Measurements from ENCODE around the gene STEAP3.

The STEAP3 gene

DNA sequence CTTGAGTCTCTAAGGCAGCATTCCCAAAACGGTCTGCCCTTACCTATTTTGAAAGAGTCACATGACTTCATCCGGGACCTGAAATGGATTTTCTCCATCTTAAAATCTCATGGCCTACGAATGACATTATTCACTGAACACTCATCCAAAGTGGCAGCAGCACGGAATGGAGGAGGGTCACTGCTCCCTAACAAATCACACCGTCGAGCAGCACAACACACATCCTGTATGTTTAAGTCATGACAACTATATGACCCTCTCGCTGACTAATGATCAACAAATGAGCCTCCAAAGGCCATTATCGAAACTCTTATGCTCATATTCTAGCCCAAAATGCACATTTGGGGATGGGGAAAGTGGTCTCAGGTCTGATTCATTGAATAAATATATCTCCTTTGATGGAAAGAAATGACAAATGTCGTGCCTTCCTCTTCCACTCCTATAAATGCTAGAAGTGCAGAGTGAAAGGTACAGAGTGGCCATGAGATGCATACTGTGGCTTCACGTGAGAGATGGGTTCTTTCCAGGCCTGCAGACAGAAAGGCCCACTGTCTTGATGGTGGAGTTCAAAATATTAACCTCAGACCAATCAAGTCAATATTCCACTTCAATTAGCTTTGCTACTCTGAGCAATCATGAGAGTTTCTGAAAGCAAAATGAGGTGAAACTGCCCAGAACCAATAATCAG, 72.2 kb downstream of the STEAP3 start:
- DNase-seq: no peak

DNA sequence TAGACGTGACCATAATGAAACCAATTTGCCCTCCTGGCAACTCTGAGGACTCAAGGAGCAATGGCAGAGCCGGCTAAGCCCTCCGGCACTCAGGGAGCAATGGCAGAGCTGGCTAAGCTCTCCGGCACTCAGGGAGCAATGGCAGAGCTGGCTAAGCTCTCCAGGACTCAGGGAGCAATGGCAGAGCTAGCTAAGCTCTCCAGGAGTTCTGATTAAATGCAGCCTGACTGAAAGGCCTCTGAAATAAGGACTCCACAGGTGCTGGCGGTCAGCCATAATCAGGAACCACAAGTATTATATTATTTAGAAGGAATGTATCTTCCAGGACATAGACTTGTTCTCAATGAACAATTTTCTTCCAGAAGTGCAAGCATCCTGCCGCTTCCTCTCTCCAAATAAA, 77.8 kb downstream of the STEAP3 start:
- no peak for DNase-seq

DNA sequence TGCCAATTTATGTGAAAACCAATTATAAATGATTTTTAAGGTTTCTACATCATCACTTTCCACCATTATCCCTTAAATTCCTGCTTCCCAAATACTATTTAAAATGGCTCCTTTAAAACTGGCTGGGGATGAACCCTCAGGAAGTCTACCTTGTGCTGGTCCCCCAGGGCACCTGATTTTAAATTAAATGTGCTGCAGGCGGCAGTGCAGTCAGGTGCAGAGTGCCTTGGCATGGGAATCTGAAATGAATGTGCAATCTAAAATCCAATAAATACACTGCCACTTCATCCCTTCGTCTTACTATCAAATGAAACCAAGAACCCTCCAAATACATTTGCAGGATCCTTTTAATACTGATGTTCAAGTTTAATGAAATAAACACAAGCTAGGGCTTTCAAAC, 81.2 kb downstream of the STEAP3 start:
- DNase-seq: no peak

DNA sequence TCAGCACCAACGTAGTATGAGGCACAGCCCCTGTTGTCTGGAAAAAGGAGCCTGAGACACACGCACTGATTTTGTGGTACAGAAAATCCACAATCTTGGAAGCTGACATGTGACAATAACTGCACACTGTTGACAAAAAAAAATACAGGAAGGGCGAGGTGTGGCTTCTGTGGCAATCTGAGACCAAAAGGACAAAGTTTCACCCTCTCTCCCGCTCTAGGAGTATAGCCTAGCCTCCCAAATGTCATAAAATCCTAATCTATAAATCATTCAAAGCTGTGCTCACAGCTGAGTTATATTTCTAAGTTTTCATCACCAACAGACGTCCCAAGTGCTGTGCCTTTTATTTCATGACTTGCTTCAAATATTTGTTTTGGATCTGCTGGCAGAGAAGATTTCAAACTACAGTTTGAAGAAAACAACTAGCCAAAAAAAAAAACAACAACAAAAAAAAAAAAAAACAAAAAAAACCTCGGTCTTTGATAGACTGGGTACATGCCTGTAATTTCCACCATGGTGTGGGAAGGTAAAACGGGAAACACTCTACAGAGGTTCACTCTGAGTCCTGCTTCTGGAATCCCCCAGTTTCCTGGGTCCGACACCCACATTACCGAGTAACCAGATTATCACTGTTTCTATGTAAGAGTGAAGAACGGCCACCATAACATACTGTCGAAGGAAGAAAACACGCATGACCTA, 82.0 kb downstream of the STEAP3 start:
- DNase-seq: no peak

DNA sequence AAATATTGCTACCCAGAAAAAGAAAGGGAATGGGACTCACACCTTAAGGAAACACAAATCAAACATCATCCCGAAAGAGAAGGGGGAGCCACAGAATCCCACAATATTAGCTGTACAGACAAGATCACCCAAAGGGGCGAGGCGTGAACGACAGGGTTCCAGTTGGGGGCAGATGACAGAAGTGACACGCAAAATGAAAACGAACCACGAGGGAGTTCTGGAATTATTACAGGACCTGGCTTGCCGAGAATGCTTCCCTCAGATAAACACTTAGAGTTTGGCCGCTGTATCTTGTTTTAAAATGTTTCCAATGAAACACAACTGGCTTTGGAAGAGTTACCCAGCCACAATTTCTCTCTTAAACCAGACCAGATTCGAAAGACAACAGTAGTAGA, 82.6 kb downstream of the STEAP3 start:
- DNase-seq: no peak

DNA sequence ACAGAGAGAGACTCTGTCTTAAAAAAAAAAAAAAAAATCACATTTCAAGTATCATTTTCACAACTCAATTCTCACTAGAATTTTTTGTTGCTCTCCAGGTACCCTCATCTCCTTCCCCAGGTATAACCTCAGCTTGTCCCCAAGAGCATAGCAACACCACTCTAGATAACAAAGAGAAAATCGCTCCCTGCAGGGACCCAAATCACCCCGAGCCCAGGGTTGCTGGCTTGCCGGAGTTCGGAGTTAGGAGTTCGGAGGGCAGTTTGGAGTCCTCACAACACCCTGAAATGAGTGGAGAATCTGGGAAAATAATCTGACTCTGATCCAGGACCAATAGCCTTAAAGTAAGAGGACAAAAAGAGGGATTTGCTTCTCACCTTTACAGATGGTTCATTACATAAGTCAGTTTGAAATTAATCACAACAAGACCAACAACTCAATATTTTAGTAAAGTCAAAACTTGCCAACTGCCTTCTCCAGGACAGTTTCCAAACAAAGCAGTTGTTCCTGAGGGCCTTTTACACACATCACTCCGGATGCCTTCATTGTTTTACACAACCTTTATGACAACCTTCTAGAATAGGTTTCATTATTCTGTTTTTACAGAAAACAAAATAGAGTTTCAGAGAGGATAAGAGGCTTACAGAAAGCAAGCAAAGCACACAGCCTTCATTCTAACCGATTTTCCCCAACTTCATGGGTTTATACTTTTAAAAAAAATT, 83.9 kb downstream of the STEAP3 start:
- DNase-seq: no peak

DNA sequence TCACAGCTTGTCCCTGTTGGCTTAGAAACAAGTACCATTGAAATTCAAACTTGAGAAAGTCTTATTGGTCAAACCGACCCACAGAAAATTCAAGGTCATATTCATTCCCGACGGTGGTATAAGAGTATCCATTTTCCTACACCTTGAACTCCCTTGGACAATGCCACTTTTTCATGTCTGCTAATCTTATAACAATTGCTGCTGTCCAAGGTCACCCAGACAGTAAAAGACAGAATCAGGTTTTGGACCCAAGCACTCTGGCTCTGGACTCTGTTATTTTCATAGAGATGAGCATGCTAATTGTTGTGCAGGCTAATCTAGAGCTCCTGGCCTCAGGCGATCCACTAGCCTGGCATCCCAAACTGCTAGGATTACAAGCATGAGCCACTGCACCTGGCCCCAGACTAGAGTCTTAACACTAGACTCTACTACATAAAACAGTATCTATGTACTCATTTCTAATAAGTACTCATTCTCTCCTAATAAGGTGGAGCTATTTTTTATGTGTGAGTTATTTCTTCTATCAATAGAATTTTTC, 85.2 kb downstream of the STEAP3 start:
- DNase-seq: no peak

DNA sequence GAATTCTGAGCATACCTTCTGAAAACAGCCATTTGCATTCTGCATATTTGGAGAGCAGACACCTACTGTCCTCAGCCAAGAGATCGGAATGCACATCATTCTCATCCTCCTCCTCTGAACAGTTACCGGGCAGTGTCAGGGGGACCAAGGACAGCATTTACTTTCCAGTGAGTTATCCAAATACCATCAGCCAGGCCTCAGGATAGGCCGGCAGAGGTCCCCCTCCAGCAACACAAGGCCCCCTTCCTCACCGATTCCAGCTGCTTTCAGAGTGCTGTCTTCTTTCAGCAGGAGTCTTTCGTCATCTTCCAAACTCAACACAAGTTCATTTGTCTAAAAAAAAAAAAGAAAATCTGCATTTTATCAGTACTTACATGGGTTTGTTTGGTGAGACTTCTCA, 87.7 kb downstream of the STEAP3 start:
- DNase-seq: no peak

DNA sequence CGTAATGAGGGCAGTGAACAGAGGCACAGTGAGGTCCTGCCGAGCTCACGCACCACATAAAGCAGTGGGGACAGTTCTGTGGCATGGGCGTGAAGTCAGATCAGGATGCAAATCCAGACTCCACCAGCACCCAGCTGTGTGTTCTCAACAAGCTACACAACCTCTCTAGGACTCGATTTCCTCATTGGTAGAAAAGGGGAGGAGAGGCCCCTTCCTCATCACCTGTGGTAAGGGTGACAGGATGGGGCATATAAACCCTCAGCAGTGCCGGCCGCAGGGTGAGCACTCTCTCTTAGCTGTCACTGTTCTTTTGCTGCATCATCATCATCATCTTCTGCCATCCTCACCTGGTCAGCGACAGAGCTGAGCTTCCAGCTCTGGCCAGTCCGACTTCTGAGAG, 88.2 kb downstream of the STEAP3 start:
- no peak for DNase-seq
